Activated CD8-positive, alpha-beta T cell treated with anti-CD3 and anti-CD28 coated beads for 36 hours (primary cell): ENCODE data around the gene CNPY1. TPM values are rescaled to one million over a fixed set of nuclear protein-coding genes. Genes with fewer than 3 reads are reported as not detected.

Experiments
- ATAC-seq: fragments of 200-7000 bp; cut with Tn5 transposase; one replicate; pipeline ENCODE4 v1.10.0; 2021; ENCODE audit warnings: mild to moderate bottlenecking, moderate library complexity
- CTCF ChIA-PET: fragments of 350-600 bp; sonication (Branson Sonifier 250); formaldehyde crosslinking; loops from one replicate; lab custom pipeline; 2021; ENCODE audit warnings: antibody characterized with exemption; lab: Charles Lee
- POLR2A ChIA-PET: fragments of 350-600 bp; sonication (Branson Sonifier 250); formaldehyde crosslinking; loops from one replicate; lab custom pipeline; 2021; ENCODE audit warnings: antibody characterized with exemption; lab: Charles Lee
- DNase-seq: peaks from one replicate; pipeline ENCODE4 v3.0.0-alpha.2; 2020
- H3K27ac Mint-ChIP-seq: one replicate; pipeline ENCODE4 v1.8.0; 2021; ENCODE audit warnings: mild to moderate bottlenecking, mixed read lengths
- H3K27me3 Mint-ChIP-seq: one replicate; pipeline ENCODE4 v1.8.0; 2021; ENCODE audit warnings: mixed read lengths
- H3K36me3 Mint-ChIP-seq: one replicate; pipeline ENCODE4 v1.8.0; 2021; ENCODE audit warnings: low read depth, mixed read lengths
- H3K4me1 Mint-ChIP-seq: one replicate; pipeline ENCODE4 v1.8.0; 2021; ENCODE audit warnings: low read depth, mixed read lengths
- H3K4me3 Mint-ChIP-seq: one replicate; pipeline ENCODE4 v1.8.0; 2021; ENCODE audit warnings: mild to moderate bottlenecking, moderate library complexity, mixed read lengths
- H3K9me3 Mint-ChIP-seq: one replicate; pipeline ENCODE4 v1.8.0; 2021; ENCODE audit warnings: mixed read lengths
- CTCF ChIP-seq: fragments of 200-600 bp; IDR thresholded peaks from one replicate; pipeline ENCODE4 v1.8.0; 2022; ENCODE audit warnings: antibody characterized with exemption, mild to moderate bottlenecking
- intact Hi-C: fragments of 100-400 bp; cut with micrococcal nuclease; formaldehyde crosslinking; loops from one replicate; pipeline ENCODE4 v1.10.0; 2022
- total RNA-seq, 2 experiments: library from RNA; stranded (reverse); gene quantifications; one replicate each; pipeline ENCODE4 v1.2.3, GENCODE V29; 2021

The CNPY1 gene
- total RNA-seq, 2 experiments from 2014 or later = not detected

- Mint-ChIP-seq H3K9me3 (no peaks in the 10 kb centered on the region), H3K4me3 (no peak overlapping the region), H3K27ac (no peak overlapping the region), H3K27me3 (peaks cover 22% of the 10 kb centered on the region), H3K36me3 (peaks cover 2% of the 10 kb centered on the region), H3K4me1 (peaks cover 18% of the 10 kb centered on the region)
- TF ChIP-seq CTCF = no peak
- CTCF ChIA-PET = interaction anchor here (1.3 kb wide), 1 partner anchor 18 kb away, joined by 3 read pairs; no protein-coding TSS in a partner anchor
- no peak for DNase-seq
- intact Hi-C loops = no loop called here
- POLR2A ChIA-PET = no interaction called here
- no peak for ATAC-seq
These were observed 57.1 kb downstream of the CNPY1 start for GRCh38 chr7:155489158-155489840.

GRCh38 chr7:155488483-155489127 lies 57.8 kb downstream of the CNPY1 start:
- H3K4me3 Mint-ChIP-seq = no peak overlapping the region
- TF ChIP-seq CTCF = no peak
- intact Hi-C loops = no loop called here
- peaks cover 2% of the 10 kb centered on the region for H3K36me3 Mint-ChIP-seq
- no peaks in the 10 kb centered on the region for H3K9me3 Mint-ChIP-seq
- H3K4me1 Mint-ChIP-seq = peaks cover 19% of the 10 kb centered on the region
- DNase-seq (no peak), ATAC-seq (no peak)
- no peak overlapping the region for H3K27ac Mint-ChIP-seq
- H3K27me3 Mint-ChIP-seq = peaks cover 26% of the 10 kb centered on the region
- CTCF ChIA-PET = no interaction called here
- POLR2A ChIA-PET = no interaction called here

- peaks cover 30% of the 10 kb centered on the region for H3K27me3 Mint-ChIP-seq
- no peak for ATAC-seq
- peaks cover 2% of the 10 kb centered on the region for H3K36me3 Mint-ChIP-seq
- DNase-seq = no peak
- intact Hi-C loops = no loop called here
- H3K4me3 Mint-ChIP-seq = no peak overlapping the region
- ChIA-PET CTCF (no interaction called here), POLR2A (no interaction called here)
- H3K9me3 Mint-ChIP-seq = no peaks in the 10 kb centered on the region
- no peak for TF ChIP-seq CTCF
- H3K27ac Mint-ChIP-seq = no peak overlapping the region
- H3K4me1 Mint-ChIP-seq = peaks cover 27% of the 10 kb centered on the region
These were observed 58.6 kb downstream of the CNPY1 start for GRCh38 chr7:155487509-155488482.

GRCh38 chr7:155486783-155487508 lies 59.4 kb downstream of the CNPY1 start:
- no peak for ATAC-seq
- Mint-ChIP-seq H3K9me3 (peaks cover 5% of the 10 kb centered on the region), H3K4me3 (no peak overlapping the region), H3K36me3 (peaks cover 2% of the 10 kb centered on the region), H3K27me3 (peaks cover 36% of the 10 kb centered on the region), H3K27ac (no peak overlapping the region), H3K4me1 (peaks cover 27% of the 10 kb centered on the region)
- TF ChIP-seq CTCF = no peak
- DNase-seq = no peak
- intact Hi-C loops = no loop called here
- ChIA-PET CTCF (no interaction called here), POLR2A (no interaction called here)
